HUES64 (cell line): ENCODE measurements around the gene UGT3A1. TPM values are rescaled to one million over a fixed set of nuclear protein-coding genes. Genes with fewer than 3 reads are reported as not detected.
A peak's percentile ranks its signal among the peaks of the same experiment; 100 is the strongest.
"Not testable (repeated sequence)": the region's sequence is repeated elsewhere in the genome, so short reads cannot be mapped to it uniquely, and the experiment has no call there.

Source experiments
- H3K27ac ChIP-seq: 2 replicates; pipeline ENCODE4 v1.7.0; 2013; ENCODE audit warnings: low read depth, low read length, inconsistent platforms
- H3K27me3 ChIP-seq: 2 replicates; pipeline ENCODE4 v1.6.1; 2013; ENCODE audit warnings: mild to moderate bottlenecking, low read length; ENCODE audit not compliant: insufficient read depth
- H3K36me3 ChIP-seq: 2 replicates; pipeline ENCODE4 v1.6.1; 2013; ENCODE audit warnings: mild to moderate bottlenecking, low read length; ENCODE audit not compliant: insufficient read depth
- H3K4me1 ChIP-seq: 2 replicates; pipeline ENCODE4 v1.6.1; 2013; ENCODE audit warnings: mild to moderate bottlenecking, low read length, moderate library complexity; ENCODE audit not compliant: insufficient read depth
- H3K4me3 ChIP-seq: 2 replicates; pipeline ENCODE4 v1.5.1; 2013; ENCODE audit warnings: mild to moderate bottlenecking, low read length, moderate library complexity
- H3K9ac ChIP-seq: 2 replicates; pipeline ENCODE4 v1.6.1; 2013; ENCODE audit warnings: mild to moderate bottlenecking, low read depth, low read length
- H3K9me3 ChIP-seq: 2 replicates; pipeline ENCODE4 v1.6.1; 2013; ENCODE audit warnings: low read depth, low read length; ENCODE audit not compliant: insufficient read depth
- WGBS: fragments of 150-250, 120-280 bp; methylation state at CpG from one replicate; pipeline ENCODE4 v1.1.7; 2013; ENCODE audit warnings: missing lambda C conversion rate; 5-methylcytosine and 5-hydroxymethylcytosine counted together
- polyA plus RNA-seq, 2 experiments: library from polyadenylated mRNA; stranded (reverse); fragments of 50-300 nt; gene quantifications; one replicate each; pipeline ENCODE4 v1.2.3, GENCODE V29; 2013

UGT3A1 gene
- polyA plus RNA-seq (2013, experiment 1 of 2): 1.1 TPM
- polyA plus RNA-seq (2013, experiment 2 of 2): 1.1 TPM

GRCh38 chr5:35990941-35991611 is at the start of gene UGT3A1:
TSS of gene UGT3A1 (minus strand) at chr5:35991390. CDS start at chr5:35991240, 150 bp downstream.
- no peaks in the 10 kb centered on the region for H3K36me3 ChIP-seq
- H3K9ac ChIP-seq: peak within 1 kb of the TSS; percentile 39; the same call in 1 of the 2 replicates
- H3K4me3 ChIP-seq: peak within 1 kb of the TSS; percentile 60
- no peaks in the 10 kb centered on the region for H3K4me1 ChIP-seq
- 4% methylated on average over 24 of the region's 25 CpGs for WGBS
- no peaks in the 10 kb centered on the region for H3K9me3 ChIP-seq
- H3K27ac ChIP-seq: no peak within 1 kb of the TSS
- peaks cover 26% of the 10 kb centered on the region for H3K27me3 ChIP-seq

GRCh38 chr5:36035696-36036095 is 44.5 kb upstream of the UGT3A1 start:
- Histone ChIP-seq H3K4me3 (no peak overlapping the region), H3K9me3 (no peaks in the 10 kb centered on the region), H3K27ac (no peak overlapping the region), H3K4me1 (0 out of 2 replicates have a peak, but pooled peaks cover under 1% of the 10 kb centered on the region), H3K27me3 (no peaks in the 10 kb centered on the region), H3K9ac (no peak overlapping the region), H3K36me3 (no peaks in the 10 kb centered on the region)
- 94% methylated on average over 13 of the region's 13 CpGs for WGBS

GRCh38 chr5:36034536-36035134 is 43.4 kb upstream of the UGT3A1 start:
- not testable (repeated sequence) for H3K36me3 ChIP-seq, H3K9ac ChIP-seq, H3K4me3 ChIP-seq, H3K27me3 ChIP-seq, H3K27ac ChIP-seq, H3K4me1 ChIP-seq, H3K9me3 ChIP-seq
- WGBS: 94% methylated on average over 3 of the region's 3 CpGs

- no peaks in the 10 kb centered on the region for H3K36me3 ChIP-seq
- no peak overlapping the region for H3K4me3 ChIP-seq
- 100% methylated on average over 1 of the region's 1 CpG for WGBS
- no peaks in the 10 kb centered on the region for H3K4me1 ChIP-seq
- H3K27ac ChIP-seq: no peak overlapping the region
- no peak overlapping the region for H3K9ac ChIP-seq
- H3K9me3 ChIP-seq: no peaks in the 10 kb centered on the region
- no peaks in the 10 kb centered on the region for H3K27me3 ChIP-seq
Measured at GRCh38 chr5:36033486-36033885, 42.3 kb upstream of the UGT3A1 start.

GRCh38 chr5:36033047-36033446 is 41.9 kb upstream of the UGT3A1 start:
- Histone ChIP-seq H3K27ac (no peak overlapping the region), H3K9me3 (no peaks in the 10 kb centered on the region), H3K4me1 (no peaks in the 10 kb centered on the region), H3K4me3 (no peak overlapping the region), H3K9ac (no peak overlapping the region), H3K36me3 (no peaks in the 10 kb centered on the region), H3K27me3 (no peaks in the 10 kb centered on the region)

- WGBS: 89% methylated on average over 6 of the region's 6 CpGs
- H3K4me1 ChIP-seq: no peaks in the 10 kb centered on the region
- H3K27me3 ChIP-seq: no peaks in the 10 kb centered on the region
- H3K9ac ChIP-seq: no peak overlapping the region
- no peak overlapping the region for H3K4me3 ChIP-seq
- no peaks in the 10 kb centered on the region for H3K36me3 ChIP-seq
- peaks cover 6% of the 10 kb centered on the region; the same call in 1 of the 2 replicates for H3K9me3 ChIP-seq
- H3K27ac ChIP-seq: no peak overlapping the region
Measured at GRCh38 chr5:36031223-36031622, 40.0 kb upstream of the UGT3A1 start.

GRCh38 chr5:36029914-36030313 is 38.7 kb upstream of the UGT3A1 start:
- H3K36me3 ChIP-seq: no peaks in the 10 kb centered on the region
- peaks cover 6% of the 10 kb centered on the region; the same call in 1 of the 2 replicates for H3K9me3 ChIP-seq
- no peak overlapping the region for H3K4me3 ChIP-seq
- WGBS: 100% methylated on average over 1 of the region's 1 CpG
- H3K27ac ChIP-seq: no peak overlapping the region
- H3K9ac ChIP-seq: no peak overlapping the region
- H3K27me3 ChIP-seq: no peaks in the 10 kb centered on the region
- no peaks in the 10 kb centered on the region for H3K4me1 ChIP-seq

- Histone ChIP-seq H3K4me1 (no peaks in the 10 kb centered on the region), H3K36me3 (no peaks in the 10 kb centered on the region), H3K4me3 (no peak overlapping the region), H3K9ac (no peak overlapping the region), H3K27me3 (no peaks in the 10 kb centered on the region), H3K9me3 (peaks cover 6% of the 10 kb centered on the region; the same call in 1 of the 2 replicates), H3K27ac (no peak overlapping the region)
- WGBS: 92% methylated on average over 5 of the region's 5 CpGs
Measured at GRCh38 chr5:36028816-36029465, 37.8 kb upstream of the UGT3A1 start.

GRCh38 chr5:36027711-36028110 is 36.5 kb upstream of the UGT3A1 start:
- Histone ChIP-seq H3K9me3 (peaks cover 6% of the 10 kb centered on the region; the same call in 1 of the 2 replicates), H3K4me3 (no peak overlapping the region), H3K27ac (no peak overlapping the region), H3K9ac (no peak overlapping the region), H3K4me1 (no peaks in the 10 kb centered on the region), H3K36me3 (no peaks in the 10 kb centered on the region), H3K27me3 (no peaks in the 10 kb centered on the region)
- WGBS: 90% methylated on average over 8 of the region's 8 CpGs

- Histone ChIP-seq H3K9me3 (peaks cover 6% of the 10 kb centered on the region; the same call in 1 of the 2 replicates), H3K4me1 (no peaks in the 10 kb centered on the region), H3K36me3 (no peaks in the 10 kb centered on the region), H3K27me3 (no peaks in the 10 kb centered on the region), H3K4me3 (no peak overlapping the region), H3K27ac (no peak overlapping the region), H3K9ac (no peak overlapping the region)
- WGBS: 86% methylated on average over 6 of the region's 6 CpGs
Measured at GRCh38 chr5:36026706-36027465, 35.7 kb upstream of the UGT3A1 start.

GRCh38 chr5:36022246-36022645 is 31.1 kb upstream of the UGT3A1 start:
- H3K4me3 ChIP-seq, H3K9ac ChIP-seq, H3K27ac ChIP-seq, H3K36me3 ChIP-seq, H3K27me3 ChIP-seq, H3K4me1 ChIP-seq, H3K9me3 ChIP-seq: not testable (repeated sequence)
- WGBS: 82% methylated on average over 6 of the region's 6 CpGs
